GM13976 (cell line): ENCODE results near the gene LIN28A.

Source experiments
- DNase-seq: peaks from one replicate; pipeline ENCODE4 v3.0.0; 2012; ENCODE audit warnings: low spot score
- in situ Hi-C: fragments of 300-500 bp; cut with MboI; formaldehyde crosslinking; loops from one replicate; pipeline ENCODE4 v1.12.0; 2022; ENCODE audit warnings: low sequenced_read_pairs, mixed read lengths, inconsistent platforms; ENCODE audit not compliant: unreplicated experiment
- TF ChIP-seq, protein P1 (sequence below): IDR thresholded peaks from 2 replicates; pipeline ENCODE4 v1.5.1; 2012; ENCODE audit warnings: borderline replicate concordance, mild to moderate bottlenecking; ENCODE audit not compliant: insufficient read depth; ENCODE audit errors: extremely low read depth, missing control alignments, control extremely low read depth

Gene LIN28A

DNA sequence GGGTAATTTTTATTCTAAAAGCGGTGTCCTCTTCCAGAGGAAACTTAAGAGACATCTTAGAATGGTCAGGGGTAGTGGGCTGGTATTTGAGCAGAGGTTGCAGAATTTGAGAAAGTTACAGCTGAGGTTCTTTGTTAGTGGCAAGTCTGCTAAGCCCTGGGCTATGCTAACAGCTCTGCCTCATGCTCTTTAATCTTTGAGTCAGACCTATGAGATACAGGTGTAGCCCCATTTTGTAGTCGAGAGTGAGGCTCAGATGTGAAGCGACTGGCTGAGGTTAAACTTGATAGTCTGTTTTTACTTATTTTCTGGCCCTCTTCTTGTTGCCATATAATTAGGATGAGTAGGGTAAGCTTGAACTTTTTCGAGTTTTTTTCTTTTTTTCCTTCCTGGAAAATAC, 66.3 kb downstream of the LIN28A start:
- TF ChIP-seq, protein P1, sequence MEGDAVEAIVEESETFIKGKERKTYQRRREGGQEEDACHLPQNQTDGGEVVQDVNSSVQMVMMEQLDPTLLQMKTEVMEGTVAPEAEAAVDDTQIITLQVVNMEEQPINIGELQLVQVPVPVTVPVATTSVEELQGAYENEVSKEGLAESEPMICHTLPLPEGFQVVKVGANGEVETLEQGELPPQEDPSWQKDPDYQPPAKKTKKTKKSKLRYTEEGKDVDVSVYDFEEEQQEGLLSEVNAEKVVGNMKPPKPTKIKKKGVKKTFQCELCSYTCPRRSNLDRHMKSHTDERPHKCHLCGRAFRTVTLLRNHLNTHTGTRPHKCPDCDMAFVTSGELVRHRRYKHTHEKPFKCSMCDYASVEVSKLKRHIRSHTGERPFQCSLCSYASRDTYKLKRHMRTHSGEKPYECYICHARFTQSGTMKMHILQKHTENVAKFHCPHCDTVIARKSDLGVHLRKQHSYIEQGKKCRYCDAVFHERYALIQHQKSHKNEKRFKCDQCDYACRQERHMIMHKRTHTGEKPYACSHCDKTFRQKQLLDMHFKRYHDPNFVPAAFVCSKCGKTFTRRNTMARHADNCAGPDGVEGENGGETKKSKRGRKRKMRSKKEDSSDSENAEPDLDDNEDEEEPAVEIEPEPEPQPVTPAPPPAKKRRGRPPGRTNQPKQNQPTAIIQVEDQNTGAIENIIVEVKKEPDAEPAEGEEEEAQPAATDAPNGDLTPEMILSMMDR: no peak
- DNase-seq: no peak
- in situ Hi-C loops: no loop called here

DNA sequence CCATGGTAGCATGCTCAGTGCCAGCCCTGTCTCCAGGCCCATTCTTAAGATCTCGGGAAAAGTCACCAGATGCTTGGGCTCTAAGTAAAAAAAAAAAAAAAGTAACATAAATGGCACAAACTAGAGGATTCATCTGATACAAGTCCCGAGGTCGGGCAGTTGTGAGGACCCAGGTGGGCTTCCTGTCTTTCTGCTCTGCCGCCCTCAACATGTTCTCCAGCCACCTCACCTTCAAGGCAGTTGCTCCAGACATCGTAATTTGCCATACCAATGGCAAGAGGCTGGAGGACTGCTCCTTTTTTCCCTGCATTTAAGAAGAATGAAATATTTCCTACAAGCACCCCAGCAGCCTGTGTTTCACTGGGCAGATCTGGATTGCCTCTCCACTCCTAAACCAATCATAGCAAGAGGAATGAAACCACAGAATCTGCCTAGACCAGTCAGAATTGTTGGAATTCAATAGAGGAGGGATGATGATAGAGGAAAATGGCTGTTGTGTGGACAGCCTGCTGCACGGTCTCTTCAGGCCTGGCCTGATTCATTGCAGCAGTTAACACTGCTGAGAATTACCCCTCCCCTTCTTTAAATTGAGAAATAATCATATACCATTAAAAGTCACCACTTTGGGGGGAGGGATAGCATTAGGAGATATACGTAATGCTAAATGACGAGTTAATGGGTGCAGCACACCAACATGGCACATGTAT, 67.0 kb downstream of the LIN28A start:
- DNase-seq: no peak
- TF ChIP-seq, protein P1: no peak
- in situ Hi-C loops: no loop called here

DNA sequence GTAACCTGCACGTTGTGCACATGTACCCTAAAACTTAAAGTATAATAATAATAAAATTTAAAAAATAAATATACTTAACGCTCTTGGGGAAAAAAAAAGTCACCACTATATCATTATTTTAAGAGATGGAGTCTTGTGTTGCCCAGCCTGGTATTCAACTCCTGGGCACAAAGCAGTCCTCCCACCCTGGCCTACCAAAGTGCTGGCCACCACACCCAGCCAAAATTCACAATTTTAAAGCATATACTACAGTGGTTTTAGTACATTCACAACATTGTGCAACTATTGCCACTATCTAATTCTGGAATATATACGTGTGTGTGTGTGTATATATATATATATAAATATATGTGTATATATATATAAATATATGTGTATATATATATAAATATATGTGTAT, 67.5 kb downstream of the LIN28A start:
- TF ChIP-seq, protein P1: no peak
- in situ Hi-C loops: no loop called here
- DNase-seq: no peak

DNA sequence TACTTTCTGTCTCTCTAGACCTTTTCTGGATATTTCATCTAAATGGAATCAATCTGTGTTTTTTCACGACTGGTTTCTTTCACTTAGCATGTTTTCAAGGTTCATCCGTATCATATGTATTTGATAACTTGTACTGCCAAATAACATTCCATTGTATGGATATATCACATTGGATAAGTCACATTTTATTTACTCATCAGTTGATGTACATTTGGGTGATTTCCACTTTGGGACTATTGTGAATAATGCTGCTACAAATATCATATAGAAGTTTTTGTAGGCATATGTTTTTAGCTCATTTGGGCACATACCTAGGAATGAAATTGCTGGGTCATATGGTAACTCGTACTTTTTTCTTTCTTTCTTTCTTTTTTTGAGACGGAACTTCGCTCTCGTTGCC, 68.4 kb downstream of the LIN28A start:
- TF ChIP-seq, protein P1: no peak
- in situ Hi-C loops: no loop called here
- no peak for DNase-seq
